HepG2 (cell line): ENCODE results near the gene NAIF1. TPM values are rescaled to one million over a fixed set of nuclear protein-coding genes. Genes with fewer than 3 reads are reported as not detected.

ENCODE experiments used
- ATAC-seq: fragments of 200-7000 bp; cut with Tn5 transposase; 3 replicates; pipeline ENCODE4 v1.9.1; 2020; ENCODE audit warnings: mild to moderate bottlenecking, moderate library complexity
- BruUV-seq: library from RNA; stranded (reverse); fragments of 400-500 nt; replicated peaks from 2 replicates; lab custom pipeline; 2021; lab: Mats Ljungman, UMichigan
- CTCF ChIA-PET: fragments of 300-600 bp; formaldehyde crosslinking; extraction: SDS; loops from one replicate; lab custom pipeline; 2021; ENCODE audit warnings: low total read pairs, inconsistent platforms, low intra/inter-chr PET ratio; lab: Yijun Ruan, JAX
- POLR2A ChIA-PET: fragments of 350-600 bp; sonication (Branson Sonifier 250); formaldehyde crosslinking; loops from one replicate; lab custom pipeline; 2020; ENCODE audit warnings: antibody characterized with exemption, inconsistent platforms; lab: Yijun Ruan, JAX
- DNase-seq: peaks from one replicate; pipeline ENCODE4 v3.0.0-alpha.2; 2015; ENCODE audit warnings: low spot score
- FAIRE-seq: peaks from 3 replicates; lab custom pipeline; 2011; peaks lifted over from hg19 to GRCh38; lab: Jason Lieb, UNC
- H2AFZ ChIP-seq: one replicate; pipeline ENCODE4 v1.6.1; 2011; ENCODE audit warnings: low read length, inconsistent platforms
- H3K27ac ChIP-seq: fragments of 300-600 bp; 3 replicates; pipeline ENCODE4 v1.8.0; 2011; ENCODE audit warnings: mixed run types, mild to moderate bottlenecking, mixed read lengths, low read length, inconsistent platforms; ENCODE audit not compliant: insufficient read depth; ENCODE audit errors: extremely low read length
- H3K27me3 ChIP-seq, 2 experiments: fragments of 200-600 bp in 1 of 2; 2 replicates in 1 of 2; 3 replicates in 1 of 2; pipeline versions ENCODE4 v1.6.0 to v1.8.0; 2011; ENCODE audit warnings: low read length in 2 of 2, mild to moderate bottlenecking in 2 of 2, moderate library complexity in 2 of 2, inconsistent platforms in 1 of 2; ENCODE audit not compliant: insufficient read depth in 2 of 2, control insufficient read depth in 1 of 2
- H3K36me3 ChIP-seq, 2 experiments: fragments of 200-600 bp in 1 of 2; replicated peaks in 1 of 2; 2 replicates in 1 of 2; 3 replicates in 1 of 2; pipeline versions ENCODE4 v1.5.1 to v1.8.0; 2011; ENCODE audit warnings: low read length in 2 of 2, inconsistent platforms in 1 of 2; ENCODE audit not compliant: insufficient read depth in 2 of 2, control insufficient read depth in 1 of 2
- H3K4me1 ChIP-seq: 2 replicates; pipeline ENCODE4 v1.5.1; 2012; ENCODE audit warnings: low read length, inconsistent platforms; ENCODE audit not compliant: insufficient read depth
- H3K4me2 ChIP-seq: 2 replicates; pipeline ENCODE4 v1.6.0; 2011; ENCODE audit warnings: low read depth, low read length, inconsistent platforms
- H3K4me3 ChIP-seq, 3 experiments: fragments of 200-600 bp in 1 of 3; sonication (generic), shearing (Covaris generic) in 1 of 3; replicated peaks in 1 of 3; 2 replicates each; pipeline ENCODE4 v1.5.1; 2011 to 2016; ENCODE audit warnings: low read length in 3 of 3, inconsistent platforms in 2 of 3, low read depth in 2 of 3, mild to moderate bottlenecking in 2 of 3, control low read depth in 1 of 3, mixed read lengths in 1 of 3; ENCODE audit not compliant: insufficient read depth in 1 of 3
- H3K79me2 ChIP-seq: one replicate; pipeline ENCODE4 v1.6.1; 2011; ENCODE audit warnings: low read length, inconsistent platforms; ENCODE audit not compliant: insufficient read depth
- H3K9ac ChIP-seq: 2 replicates; pipeline ENCODE4 v1.6.0; 2011; ENCODE audit warnings: mild to moderate bottlenecking, low read depth, low read length, inconsistent platforms; ENCODE audit not compliant: insufficient read depth
- H3K9me3 ChIP-seq: 2 replicates; pipeline ENCODE4 v1.5.1; 2012; ENCODE audit warnings: mild to moderate bottlenecking, low read length
- H4K20me1 ChIP-seq: 2 replicates; pipeline ENCODE4 v1.6.0; 2011; ENCODE audit warnings: inconsistent platforms, mild to moderate bottlenecking, low read length, moderate library complexity; ENCODE audit not compliant: insufficient read depth
- AHR ChIP-seq: IDR thresholded peaks from 2 replicates; pipeline ENCODE4 v1.6.1; 2018; ENCODE audit warnings: missing genetic modification reagents, missing compliant biosample characterization
- ATF1 ChIP-seq: IDR thresholded peaks from 2 replicates; pipeline ENCODE4 v1.6.1; 2016; ENCODE audit warnings: mild to moderate bottlenecking, control low read depth
- ERF ChIP-seq: IDR thresholded peaks from 2 replicates; pipeline ENCODE4 v1.6.1; 2018; ENCODE audit warnings: missing biosample characterization, missing genetic modification reagents
- GZF1 ChIP-seq: sonication (generic); formaldehyde crosslinking; IDR thresholded peaks from 2 replicates; pipeline ENCODE4 v1.5.1; 2020; ENCODE audit warnings: mild to moderate bottlenecking, missing genetic modification reagents
- HNRNPUL1 ChIP-seq: fragments of 200-400 bp; formaldehyde crosslinking; IDR thresholded peaks from 2 replicates; pipeline ENCODE4 v1.6.1; 2017; ENCODE audit warnings: low read depth, mild to moderate bottlenecking, low read length, moderate library complexity
- HOXA3 ChIP-seq: sonication (generic); formaldehyde crosslinking; IDR thresholded peaks from 2 replicates; pipeline ENCODE4 v1.5.0; 2020; ENCODE audit warnings: missing genetic modification reagents
- KDM2A ChIP-seq: sonication (generic); formaldehyde crosslinking; IDR thresholded peaks from 2 replicates; pipeline ENCODE4 v1.4.0; 2020; ENCODE audit warnings: low read depth, missing genetic modification reagents, borderline replicate concordance
- MED8 ChIP-seq: sonication (generic); formaldehyde crosslinking; IDR thresholded peaks from 2 replicates; pipeline ENCODE4 v1.8.1; 2023; ENCODE audit warnings: mild to moderate bottlenecking, missing genetic modification reagents; ENCODE audit not compliant: insufficient replicate concordance
- MYC ChIP-seq: sonication (generic); formaldehyde crosslinking; IDR thresholded peaks from 2 replicates; pipeline ENCODE4 v1.9.0; 2021; ENCODE audit warnings: missing genetic modification reagents, borderline replicate concordance
- NCOR1 ChIP-seq: fragments of 200-600 bp; sonication (generic); IDR thresholded peaks from 2 replicates; pipeline ENCODE4 v1.7.0; 2017; ENCODE audit warnings: antibody characterized with exemption, low read length, borderline replicate concordance
- PAF1 ChIP-seq: IDR thresholded peaks from 2 replicates; pipeline ENCODE4 v1.6.1; 2016; ENCODE audit warnings: missing genetic modification reagents, missing compliant biosample characterization
- RFX5 ChIP-seq: IDR thresholded peaks from 2 replicates; pipeline ENCODE4 v1.6.1; 2011; ENCODE audit warnings: low read depth, low read length, improper control_type of control experiment
- SAP130 ChIP-seq: IDR thresholded peaks from 2 replicates; pipeline ENCODE4 v1.6.1; 2016; ENCODE audit warnings: low read depth
- SOX13 ChIP-seq, 3 experiments: fragments of 450-650 bp in 1 of 3; sonication (generic) in 1 of 3; formaldehyde crosslinking in 1 of 3; IDR thresholded peaks in 2 of 3; conservative IDR thresholded peaks in 1 of 3; 2 replicates each; pipeline versions ENCODE4 v1.5.0 to v1.6.1; 2016 to 2020; ENCODE audit warnings: antibody characterized with exemption in 1 of 3, mild to moderate bottlenecking in 1 of 3, missing compliant biosample characterization in 1 of 3, missing genetic modification reagents in 1 of 3, moderate library complexity in 1 of 3
- TAF15 ChIP-seq: fragments of 200-400 bp; formaldehyde crosslinking; IDR thresholded peaks from one replicate; pipeline ENCODE4 v1.6.1; 2018; ENCODE audit warnings: mild to moderate bottlenecking, low read depth, low read length; ENCODE audit not compliant: poor library complexity, severe bottlenecking
- ZBTB10 ChIP-seq: sonication (generic); formaldehyde crosslinking; IDR thresholded peaks from 2 replicates; pipeline ENCODE4 v1.4.0; 2020; ENCODE audit warnings: missing genetic modification reagents, borderline replicate concordance
- ZBTB33 ChIP-seq: sonication (generic); formaldehyde crosslinking; IDR thresholded peaks from 2 replicates; pipeline ENCODE4 v1.4.0; 2020; ENCODE audit warnings: missing genetic modification reagents
- ZFP1 ChIP-seq: IDR thresholded peaks from 2 replicates; pipeline ENCODE4 v1.6.1; 2016
- ZFX ChIP-seq: sonication (generic); formaldehyde crosslinking; IDR thresholded peaks from 2 replicates; pipeline ENCODE4 v1.4.0; 2020; ENCODE audit warnings: mild to moderate bottlenecking, low read depth, missing genetic modification reagents, moderate library complexity
- ZNF552 ChIP-seq: sonication (generic); formaldehyde crosslinking; IDR thresholded peaks from 2 replicates; pipeline ENCODE4 v1.9.0; 2022; ENCODE audit warnings: missing genetic modification reagents, mild to moderate bottlenecking, borderline replicate concordance
- ZNF713 ChIP-seq: sonication (generic); formaldehyde crosslinking; IDR thresholded peaks from 2 replicates; pipeline ENCODE4 v1.4.0; 2020; ENCODE audit warnings: mild to moderate bottlenecking, missing genetic modification reagents
- ZSCAN21 ChIP-seq: sonication (generic); formaldehyde crosslinking; IDR thresholded peaks from 2 replicates; pipeline ENCODE4 v1.8.0; 2022; ENCODE audit warnings: mild to moderate bottlenecking, missing genetic modification reagents, moderate library complexity, borderline replicate concordance
- whole genome bisulfite sequencing: methylation state at CpG from one replicate; pipeline ENCODE4 v1.1.6; 2017; ENCODE audit warnings: low lambda C conversion rate; 5-methylcytosine and 5-hydroxymethylcytosine counted together
- in situ Hi-C: cut with HindIII; loops from 2 replicates; pipeline ENCODE4 v1.10.0; 2017; ENCODE audit warnings: low pct_unique_long_range_greater_than_20kb; ENCODE audit not compliant: extremely low pct_ligation_motif_present
- intact Hi-C: fragments of 100-400 bp; cut with micrococcal nuclease; formaldehyde crosslinking; loops from one replicate; pipeline ENCODE4 v1.10.0; 2022; ENCODE audit not compliant: unreplicated experiment
- polyA plus RNA-seq, 8 experiments: library from polyadenylated mRNA; depleted of rRNA in 3 of 8; stranded (reverse) in 7 of 8; unstranded in 1 of 8; fragments of >200 nt; fragmentation: Illumina TruSeq in 4 of 8; extraction: Trizol in 4 of 8; gene quantifications; 2 replicates each; pipeline versions ENCODE4 v1.2.1 to v1.2.3, GENCODE V29; 2011 to 2016; ENCODE audit warnings: low read depth in 4 of 8, missing spikeins in 1 of 8, mixed read lengths in 1 of 8; ENCODE audit not compliant: insufficient read depth in 1 of 8
- total RNA-seq, 5 experiments: library from RNA; depleted of rRNA; stranded (reverse); fragments of >200 nt; fragmentation: Illumina TruSeq; extraction: Trizol; gene quantifications; 2 replicates each; pipeline ENCODE4 v1.2.3, GENCODE V29; 2016; ENCODE audit warnings: low read depth in 1 of 5

NAIF1 gene
- total and polyA plus RNA-seq, 2 of the 13 experiments (the other 11 are each of a cell fraction or from before 2014, with no cell fraction given) = 6.0 to 6.9 TPM

- no peaks in the 10 kb centered on the region for H3K9me3 ChIP-seq
- no peak for ATAC-seq
- DNase-seq = peak; percentile 61
- peaks cover 17% of the 10 kb centered on the region; the same call in 1 of the 2 replicates for H4K20me1 ChIP-seq
- H3K4me2 ChIP-seq = peak overlapping the region; percentile 98
- no peaks in the 10 kb centered on the region; a peak in 1 of 5 replicates for H3K27me3 ChIP-seq
- in situ Hi-C loops = no loop called here
- H2AFZ ChIP-seq = no peak overlapping the region
- H3K79me2 ChIP-seq = peaks cover 33% of the 10 kb centered on the region
- peak; percentile 39 for FAIRE-seq
- H3K4me1 ChIP-seq = peaks cover 88% of the 10 kb centered on the region
- no TSS peak for BruUV-seq
- H3K36me3 ChIP-seq = peaks cover 12 to 32% of the 10 kb centered on the region in 2 experiments
- H3K4me3 ChIP-seq = peak overlapping the region in 1 of 3 experiments; percentile 89; a peak in 1 of 6 replicates
- intact Hi-C loops = loop anchor here (5.0 kb wide), 1 partner anchor 34 kb away; the partner anchor contains the start of genes NAIF1 and SLC25A25
- CTCF ChIA-PET = interaction anchor here (1.2 kb wide), 1 partner anchor 17 kb away, joined by 4 read pairs; no protein-coding TSS in a partner anchor
- 66% methylated on average over 12 of the region's 12 CpGs for WGBS
- POLR2A ChIA-PET = interaction anchor here (0.6 to 0.7 kb wide), 2 partner anchors 27 to 1625 kb away, joined by 3 read pairs; no protein-coding TSS in a partner anchor
- H3K27ac ChIP-seq = no peak overlapping the region
- H3K9ac ChIP-seq = no peak overlapping the region
- TF ChIP-seq ZNF713 (CRISPR knock-in tag) (no peak), ZBTB10 (CRISPR knock-in tag) (no peak), ZFX (CRISPR knock-in tag) (0 out of 2 replicates have a peak, but pooled peaks have one; percentile 15), MYC (CRISPR knock-in tag) (no peak), AHR (CRISPR knock-in tag) (no peak), HOXA3 (CRISPR knock-in tag) (peak; percentile 27; the same call in 1 of the 2 replicates), RFX5 (no peak), GZF1 (CRISPR knock-in tag) (no peak), ERF (0 out of 2 replicates have a peak, but pooled peaks have one; percentile 36), HNRNPUL1 (no peak), TAF15 (no peak), NCOR1 (peak; percentile 52; the same call in 1 of the 2 replicates), ZBTB33 (CRISPR knock-in tag) (no peak), ZSCAN21 (CRISPR knock-in tag) (no peak), PAF1 (no peak), ATF1 (CRISPR knock-in tag) (no peak), SAP130 (CRISPR knock-in tag) (peak; percentile 48), SOX13 (IDR thresholded peaks at IDR 0.05) (no peak), SOX13 (CRISPR knock-in tag; conservative IDR thresholded peaks at IDR 0.05 in 1 of 2, IDR thresholded peaks at IDR 0.05 in 1 of 2) (no peak; a peak in 1 of 4 replicates), ZFP1 (CRISPR knock-in tag) (no peak), MED8 (CRISPR knock-in tag) (no peak), KDM2A (CRISPR knock-in tag) (no peak), ZNF552 (CRISPR knock-in tag) (no peak)
Measured at GRCh38 chr9:128101231-128101661, 34.1 kb upstream of the NAIF1 start.
